Head of caudate nucleus (tissue), 42 donors: ENCODE measurements around the gene MCM7.

Experiments used
- DNase-seq, 42 donors: peaks; one replicate each; pipeline versions ENCODE4 v3.0.0 to v3.0.0-alpha.2; 2020 to 2021; ENCODE audit warnings: mixed read lengths in 7 of 42
- intact Hi-C: fragments of 100-400 bp; cut with DNase I; formaldehyde crosslinking; loops from one replicate; pipeline ENCODE4 v1.15.0; 2022

MCM7 gene

DNA sequence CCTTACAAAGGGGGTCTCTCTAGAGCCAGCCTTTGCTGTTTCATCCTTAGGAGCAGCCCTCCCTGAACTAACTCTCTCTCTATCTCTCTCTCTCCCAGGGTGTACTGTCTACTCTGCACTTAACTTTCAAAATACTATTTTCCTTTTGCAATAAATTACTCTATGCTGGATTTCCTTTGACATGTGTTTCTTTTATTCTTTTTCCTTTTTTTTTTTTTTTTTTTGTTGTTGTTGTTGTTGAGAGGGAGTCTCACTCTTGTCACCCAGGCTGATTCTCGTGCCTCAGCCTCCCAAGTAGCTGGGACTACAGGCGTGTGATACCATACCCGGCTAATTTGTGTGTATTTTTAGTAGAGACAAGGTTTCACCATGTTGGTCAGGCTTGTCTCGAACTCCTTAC lies 18.2 kb downstream of the MCM7 start:
- DNase-seq = no peak
- intact Hi-C loops = no loop called here

GRCh38 chr7:100081535-100082102 lies 19.6 kb downstream of the MCM7 start, which contains the start of gene ZNF3:
Gene ZNF3 (minus strand): TSS chr7:100081723. CDS start chr7:100077357, 4,366 bp downstream.
- intact Hi-C loops = no loop called here
- DNase-seq = peak; percentile 97 to 100 (median 99)

DNA sequence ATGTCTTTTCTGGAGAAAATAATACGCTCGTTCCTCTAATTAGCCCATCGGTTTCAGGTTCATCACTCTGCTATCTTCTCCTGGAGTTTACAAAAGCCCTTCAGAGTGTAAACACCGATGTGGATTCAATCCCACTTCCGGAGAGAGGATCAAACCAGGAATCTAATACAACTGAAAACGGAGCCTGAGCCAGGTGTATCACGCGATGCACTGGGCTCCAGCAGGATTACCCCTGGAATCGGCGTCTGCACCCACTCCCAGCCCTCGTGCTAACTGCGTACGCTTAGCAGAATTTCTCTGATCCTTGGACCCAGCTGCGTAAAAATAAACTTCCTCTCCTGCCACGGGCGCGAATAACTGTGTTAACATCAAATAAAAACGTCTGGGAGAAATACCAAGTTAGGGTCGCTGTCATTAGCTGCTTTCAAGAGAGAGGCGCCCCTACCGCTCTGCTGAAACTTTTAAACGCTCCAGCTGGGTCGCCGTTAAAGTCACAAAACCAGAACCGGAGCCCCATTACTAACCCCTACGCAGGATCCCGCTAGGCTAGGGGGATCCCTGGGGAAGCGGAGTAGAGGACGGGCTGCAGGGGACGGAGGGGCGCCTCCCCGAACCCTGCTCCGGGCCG lies 20.2 kb downstream of the MCM7 start:
- peak in 1 of 42 donors; percentile 12 for DNase-seq
- intact Hi-C loops = no loop called here

DNA sequence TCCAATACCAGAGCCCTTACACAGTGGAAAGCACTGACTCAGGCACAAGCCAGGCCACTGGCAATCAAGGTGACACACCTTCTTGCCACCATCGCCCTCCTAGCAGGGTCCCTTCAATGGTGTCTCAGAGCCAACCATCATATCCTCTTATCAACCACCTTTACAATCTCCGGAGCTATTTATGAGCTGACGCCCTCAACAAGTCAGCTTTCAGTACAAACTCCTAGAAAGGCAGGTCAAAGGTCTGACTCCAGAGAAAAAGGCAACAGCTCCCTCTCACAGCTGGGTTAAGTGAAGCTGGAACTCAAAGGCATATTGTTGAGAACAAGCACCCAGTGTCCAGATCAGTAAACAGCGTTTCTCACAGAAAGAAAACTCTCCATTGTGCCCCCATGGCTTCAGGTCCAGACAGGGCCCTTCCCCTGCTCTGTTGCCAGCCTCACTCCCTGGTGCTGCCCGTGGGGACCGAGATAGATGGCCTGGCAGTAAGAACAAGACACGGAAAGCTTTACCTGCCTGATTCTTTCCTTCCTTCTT lies 22.1 kb downstream of the MCM7 start:
- peak in 30 of 42 donors; percentile 15 to 81 (median 58) for DNase-seq
- intact Hi-C loops = no loop called here

DNA sequence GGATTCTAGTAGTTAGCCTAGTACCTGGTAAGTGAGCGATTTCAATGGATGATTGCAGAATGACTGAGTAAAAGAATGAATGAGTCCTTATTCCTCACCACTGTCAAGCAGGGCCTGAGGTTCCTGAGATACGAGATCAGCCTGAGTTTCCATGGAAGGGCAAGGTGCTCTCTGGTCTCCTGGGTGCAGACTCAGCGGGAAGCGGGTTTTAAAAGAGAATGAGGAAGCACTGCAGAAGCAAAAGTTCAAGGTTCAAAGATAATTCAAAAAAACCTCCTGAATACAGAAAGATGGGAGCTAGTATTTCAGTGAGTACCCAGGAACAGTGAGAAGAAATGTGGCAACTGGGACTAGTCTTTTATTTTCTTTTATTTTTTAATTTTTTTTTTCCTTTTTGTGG lies 24.0 kb downstream of the MCM7 start:
- DNase-seq = no peak

GRCh38 chr7:100075418-100075817 lies 25.8 kb downstream of the MCM7 start:
- intact Hi-C loops = no loop called here
- no peak for DNase-seq

More for the DNA sequence above, 24.0 kb downstream of the MCM7 start:
- intact Hi-C loops = no loop called here

GRCh38 chr7:100074841-100075240 lies 26.4 kb downstream of the MCM7 start:
- no peak for DNase-seq
- intact Hi-C loops = no loop called here

DNA sequence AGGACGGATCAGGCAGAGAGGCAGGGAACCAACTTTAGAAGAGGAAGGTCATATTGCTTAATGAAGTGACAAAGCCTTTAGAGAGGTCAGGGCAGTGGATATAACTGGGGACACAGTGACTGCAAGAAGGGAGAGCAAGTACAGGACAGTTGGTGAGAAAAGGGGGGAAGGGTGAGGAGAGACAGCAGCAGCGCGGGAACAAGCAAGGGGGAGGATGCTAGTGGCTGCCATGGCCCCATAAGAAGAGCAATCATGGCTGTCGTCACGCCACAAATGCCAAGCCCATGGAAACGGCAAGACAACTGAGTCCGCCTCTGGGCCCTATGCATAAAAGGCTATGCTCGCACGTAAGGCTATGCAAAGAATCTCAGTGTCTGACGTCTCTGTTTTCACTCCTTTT lies 28.7 kb downstream of the MCM7 start:
- no peak for DNase-seq
- intact Hi-C loops = no loop called here

GRCh38 chr7:100071018-100071723 lies 30.0 kb downstream of the MCM7 start:
- intact Hi-C loops = no loop called here
- DNase-seq = no peak

DNA sequence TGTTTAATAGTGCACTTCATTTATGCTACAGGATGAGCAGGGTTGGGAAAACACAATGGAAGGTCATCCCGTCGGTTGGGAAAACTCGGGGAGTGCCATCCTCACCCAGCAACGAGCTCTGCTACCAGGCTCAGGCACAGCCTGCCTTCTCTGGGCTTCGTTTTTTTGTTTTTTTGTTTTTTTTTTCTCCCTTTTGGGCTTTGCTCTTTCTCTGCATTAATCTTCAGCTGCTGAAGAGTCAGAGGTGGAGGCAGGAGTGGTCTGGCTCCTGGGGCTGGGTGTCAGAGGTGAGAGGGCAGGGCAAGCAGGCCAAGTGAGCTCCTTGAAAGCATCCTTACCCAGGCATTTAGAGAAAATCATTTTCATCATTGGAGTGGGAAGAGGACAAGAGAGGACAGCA lies 31.2 kb downstream of the MCM7 start:
- DNase-seq = no peak
- intact Hi-C loops = no loop called here

- intact Hi-C loops = no loop called here
- peak in 13 of 42 donors; percentile 13 to 54 (median 28) for DNase-seq
Measured at GRCh38 chr7:100066953-100067352, 34.2 kb downstream of the MCM7 start.

DNA sequence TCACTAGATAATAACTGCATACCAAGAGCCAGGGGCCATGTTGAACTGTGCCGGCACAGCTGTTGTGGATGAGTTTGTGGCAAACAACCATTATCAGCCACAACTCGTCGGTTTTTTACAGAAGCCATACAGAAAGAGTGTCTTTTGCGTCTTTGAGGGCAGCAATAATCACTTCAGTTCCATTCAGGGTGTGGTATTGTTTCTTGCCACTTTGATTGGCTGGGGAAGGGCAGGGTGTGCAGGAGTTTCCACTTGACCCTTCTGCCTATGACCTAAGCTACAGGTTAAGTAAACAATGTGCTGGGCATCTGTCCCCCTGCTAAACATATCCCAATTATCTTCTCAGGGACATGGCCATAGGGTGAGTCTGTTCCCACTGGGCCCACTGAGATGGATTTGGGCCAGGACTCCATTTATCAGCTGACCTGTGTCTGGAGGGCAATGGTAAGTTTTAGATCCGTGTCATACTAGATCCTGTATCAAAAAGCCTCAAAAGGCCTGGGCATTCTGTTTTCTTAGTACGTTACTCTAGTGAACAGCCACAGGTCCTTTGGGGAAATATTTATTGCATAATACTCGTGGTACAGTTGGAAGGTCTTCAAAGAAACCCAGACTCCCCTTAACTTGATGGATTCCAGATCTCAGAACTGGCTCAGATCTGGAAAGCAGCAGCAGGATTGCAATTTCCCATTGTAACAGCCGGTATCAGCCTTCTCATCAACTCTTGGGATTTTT lies 35.6 kb downstream of the MCM7 start:
- intact Hi-C loops = no loop called here
- no peak for DNase-seq

GRCh38 chr7:100064162-100064561 lies 37.0 kb downstream of the MCM7 start:
- intact Hi-C loops = no loop called here
- DNase-seq = no peak

DNA sequence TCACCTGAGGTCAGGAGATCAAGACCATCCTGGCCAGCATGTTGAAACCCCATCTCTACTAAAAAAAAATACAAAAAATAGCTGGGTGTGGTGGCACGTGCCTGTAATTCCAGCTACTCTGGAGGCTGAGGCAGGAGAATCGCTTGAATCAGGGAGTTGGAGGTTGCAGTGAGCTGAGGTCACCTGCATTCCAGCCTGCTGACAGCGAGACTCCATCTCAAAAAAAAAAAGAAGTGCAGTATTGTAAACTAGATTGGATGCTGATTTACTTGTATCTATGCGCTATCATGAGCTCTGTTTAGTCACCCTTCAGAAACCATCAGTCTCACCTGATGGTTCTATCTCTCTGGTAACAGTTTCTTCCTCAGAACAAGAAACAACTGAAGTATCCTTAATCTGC lies 37.8 kb downstream of the MCM7 start:
- intact Hi-C loops = no loop called here

GRCh38 chr7:100061518-100062193 lies 39.5 kb downstream of the MCM7 start:
- intact Hi-C loops = no loop called here

More for the DNA sequence above, 37.8 kb downstream of the MCM7 start:
- DNase-seq = no peak

GRCh38 chr7:100059251-100059739 lies 41.9 kb downstream of the MCM7 start:
- DNase-seq = no peak
- intact Hi-C loops = loop anchor here (10.0 kb wide), 1 partner anchor 144 kb away; the partner anchor contains the start of gene TRIM4

More at GRCh38 chr7:100061518-100062193, 39.5 kb downstream of the MCM7 start:
- no peak for DNase-seq

GRCh38 chr7:100057006-100057405 lies 44.2 kb downstream of the MCM7 start:
- intact Hi-C loops = loop anchor here (10.0 kb wide), 1 partner anchor 142 kb away; the partner anchor contains the start of gene TRIM4
- DNase-seq = no peak

DNA sequence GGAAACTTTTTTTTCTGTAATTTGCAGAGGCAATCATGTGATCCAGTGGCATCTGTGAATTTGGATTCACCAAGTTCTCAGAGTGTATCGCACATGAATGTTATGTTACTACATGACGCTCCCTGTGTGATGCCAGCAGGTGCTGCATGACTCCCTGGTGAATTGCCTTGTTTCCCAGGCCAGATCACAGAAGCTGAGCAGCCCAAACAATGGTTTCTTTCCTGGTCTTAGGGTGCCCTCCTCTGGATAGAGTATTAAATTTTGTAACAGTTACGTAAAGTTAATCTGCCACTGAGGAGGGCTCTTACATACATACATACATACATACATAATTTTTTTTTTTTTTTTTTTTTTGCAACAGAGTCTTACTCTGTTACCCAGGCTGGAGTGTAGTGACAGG lies 48.0 kb downstream of the MCM7 start:
- intact Hi-C loops = loop anchor here (5.0 to 10.0 kb wide), 2 partner anchors 61 to 138 kb away; partner anchors contain the start of gene TRIM4
- peak in 41 of 42 donors; percentile 22 to 83 (median 52) for DNase-seq
